DMS153 treated with DMSO at 0.1 percent for 48 hours (cell line): Measurements from ENCODE around the gene YY1AP1.
"Not testable (repeated sequence)": the region's sequence is repeated elsewhere in the genome, so short reads cannot be mapped to it uniquely, and the experiment has no call there.

Experiments
- DNase-seq: peaks from one replicate; lab custom pipeline; 2025; ENCODE audit not compliant: unreplicated experiment; lab: John Stamatoyannopoulos, UW

The YY1AP1 gene

DNA sequence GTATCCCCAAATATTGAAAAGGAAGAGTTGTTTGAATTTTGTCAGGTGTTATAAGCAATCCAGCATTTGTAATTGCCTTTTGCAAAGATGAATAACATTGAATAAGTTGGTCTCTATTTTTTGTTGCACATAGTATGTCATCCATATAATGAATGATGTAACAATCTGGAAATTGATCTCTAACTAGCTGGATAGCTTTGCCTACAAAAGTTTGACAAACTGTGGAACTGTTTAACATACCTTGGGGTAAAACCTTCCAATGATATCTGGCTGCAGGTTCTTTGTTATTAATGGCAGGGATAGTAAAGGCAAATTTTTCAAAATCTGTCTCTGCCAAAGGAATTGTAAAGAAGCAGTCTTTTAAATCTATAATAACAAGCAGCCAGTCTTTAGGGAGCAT, 8.0 kb upstream of the YY1AP1 start:
- DNase-seq, result no peak

DNA sequence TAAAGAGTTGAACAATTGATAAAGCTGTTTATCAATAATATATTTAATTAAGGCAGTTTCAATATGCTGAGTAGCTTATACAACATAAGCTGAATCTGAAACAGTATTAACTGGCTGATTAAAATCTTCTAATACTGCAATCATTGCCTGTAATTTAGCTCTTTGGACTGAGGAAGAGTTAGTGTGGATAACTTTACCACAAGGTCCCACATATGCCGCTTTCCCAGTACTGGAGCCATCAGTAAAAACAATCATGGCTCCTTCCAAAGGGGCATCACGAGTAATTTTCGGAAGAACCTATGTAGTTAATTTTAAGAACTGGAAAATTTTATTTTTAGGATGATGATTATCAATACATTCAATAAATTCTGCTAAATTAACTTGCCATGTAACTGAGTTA, 7.0 kb upstream of the YY1AP1 start:
- no peak for DNase-seq

DNA sequence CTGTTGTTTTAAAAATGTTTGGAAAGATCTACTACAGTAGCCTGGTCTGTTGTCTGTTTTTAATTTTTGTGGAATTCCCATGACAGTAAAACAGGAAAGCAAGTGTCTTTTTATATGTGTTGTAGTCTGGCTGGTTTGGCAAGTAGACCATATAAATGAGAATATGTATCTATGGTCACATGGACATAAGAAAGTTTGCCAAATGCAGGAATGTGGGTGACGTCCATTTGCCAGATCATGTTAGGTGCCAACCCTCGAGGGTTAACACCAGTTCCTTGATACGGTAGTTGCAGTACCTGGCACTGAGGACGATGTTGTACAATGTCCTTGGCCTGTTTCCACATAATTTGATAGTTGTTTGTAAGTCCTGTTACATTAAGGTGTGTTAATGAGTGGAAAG, 6.5 kb upstream of the YY1AP1 start:
- no peak for DNase-seq

DNA sequence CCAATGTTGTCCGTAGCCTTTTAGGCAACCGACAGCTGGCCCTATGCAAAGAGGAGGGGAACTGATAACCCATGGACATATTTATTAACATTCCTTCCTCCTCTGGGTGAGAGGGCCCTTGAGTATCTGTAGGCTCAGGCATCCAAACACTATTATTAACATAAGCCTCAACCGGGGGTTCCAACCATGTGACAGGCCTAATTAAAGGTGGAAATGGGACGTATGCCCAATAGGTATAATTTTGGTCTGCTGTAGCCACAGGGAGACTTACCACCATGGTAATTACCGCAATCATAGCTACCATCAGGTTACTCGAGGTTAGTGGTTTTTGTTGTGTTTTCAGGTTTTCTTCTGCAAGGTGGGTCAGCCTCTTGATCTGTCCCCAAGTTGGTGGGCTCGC, 5.6 kb upstream of the YY1AP1 start:
- no peak for DNase-seq

DNA sequence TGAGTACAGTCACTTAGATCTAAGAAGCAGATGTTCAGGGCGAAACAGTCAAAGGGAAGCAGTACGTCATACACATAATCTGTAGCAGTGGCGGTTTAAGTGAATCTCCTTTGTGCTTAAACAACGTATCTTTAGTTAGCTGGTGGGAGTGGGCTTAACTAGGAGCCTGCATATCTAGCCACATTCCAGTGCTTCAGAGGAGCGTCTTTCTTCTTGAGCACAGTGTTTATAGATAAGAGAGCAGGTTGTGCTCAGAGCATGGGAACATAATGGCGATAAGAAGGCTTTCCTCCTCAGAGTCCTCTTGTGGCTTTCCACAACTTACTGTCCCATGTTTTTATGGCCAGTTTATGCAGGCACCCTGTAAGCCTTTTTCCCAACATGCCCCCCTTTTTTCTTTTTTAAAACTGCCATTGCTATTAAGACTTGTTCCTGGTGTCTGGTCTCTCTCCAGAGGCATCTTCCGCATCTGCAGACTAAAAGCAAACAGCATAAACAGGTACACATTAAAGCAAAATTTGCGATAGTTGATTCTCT, 3.5 kb upstream of the YY1AP1 start:
- DNase-seq, result no peak

DNA sequence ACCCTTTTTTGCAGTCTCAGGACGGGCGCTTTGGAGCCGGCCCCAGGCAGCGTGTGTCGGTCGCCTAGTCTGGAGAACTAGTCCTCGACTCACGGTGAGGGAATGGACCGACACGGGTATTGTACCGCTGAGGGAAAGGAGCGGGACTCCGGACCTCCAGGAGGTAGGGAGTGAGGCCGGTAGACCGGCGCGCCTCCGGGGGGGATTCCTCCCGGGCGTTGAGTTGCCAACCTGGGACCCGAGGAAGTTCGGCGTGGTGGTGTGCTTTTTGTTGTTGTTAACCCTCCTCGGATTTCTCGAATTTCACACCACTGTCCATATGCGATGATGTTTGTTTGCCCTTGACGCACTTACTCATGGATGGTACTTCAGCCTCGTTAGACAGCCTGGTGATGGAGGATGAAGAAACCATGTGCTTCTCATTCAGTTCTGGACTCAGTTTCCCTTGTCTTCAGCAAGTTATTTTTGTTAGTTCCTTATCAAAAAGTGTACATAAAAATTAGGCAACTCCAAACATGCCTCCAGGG, 570 bp upstream of the YY1AP1 start, which contains the start of gene DAP3:
DAP3 (plus strand) TSS at position 11 of the 527 bp plus-strand sequence. CDS start 20,689 bp downstream, outside the sequence.
- not testable (repeated sequence) for DNase-seq

DNA sequence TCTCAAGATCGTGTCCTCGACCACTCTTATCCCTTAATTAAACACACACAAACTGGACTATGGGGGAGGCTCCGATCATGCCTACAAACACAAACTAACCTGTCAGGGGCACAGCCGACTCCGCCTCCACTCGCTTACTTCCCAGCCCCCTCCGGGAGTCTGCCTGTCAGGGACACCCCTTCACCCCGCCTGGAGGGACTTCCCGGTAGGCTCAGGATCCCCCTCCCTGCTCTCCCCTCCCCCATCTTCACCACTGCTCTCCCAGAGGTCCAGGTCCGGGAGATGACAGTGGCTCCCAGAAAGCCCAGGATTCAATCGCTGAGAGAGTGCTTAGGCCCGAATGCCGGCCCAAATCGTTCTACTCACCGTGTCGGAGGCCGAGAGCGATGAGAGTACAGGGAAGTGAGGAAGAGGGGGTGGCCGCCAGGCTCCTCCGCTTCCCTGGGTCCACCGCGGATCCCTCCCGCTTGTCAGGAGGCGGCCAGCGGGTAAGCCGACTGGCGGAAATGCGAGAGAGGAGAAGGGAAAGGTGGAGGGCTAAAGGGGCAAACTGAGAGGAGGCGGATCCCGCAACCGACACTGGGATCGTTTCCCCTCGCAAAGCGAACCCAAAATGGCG, 760 bp downstream of the YY1AP1 start:
- DNase-seq, result not testable (repeated sequence)

DNA sequence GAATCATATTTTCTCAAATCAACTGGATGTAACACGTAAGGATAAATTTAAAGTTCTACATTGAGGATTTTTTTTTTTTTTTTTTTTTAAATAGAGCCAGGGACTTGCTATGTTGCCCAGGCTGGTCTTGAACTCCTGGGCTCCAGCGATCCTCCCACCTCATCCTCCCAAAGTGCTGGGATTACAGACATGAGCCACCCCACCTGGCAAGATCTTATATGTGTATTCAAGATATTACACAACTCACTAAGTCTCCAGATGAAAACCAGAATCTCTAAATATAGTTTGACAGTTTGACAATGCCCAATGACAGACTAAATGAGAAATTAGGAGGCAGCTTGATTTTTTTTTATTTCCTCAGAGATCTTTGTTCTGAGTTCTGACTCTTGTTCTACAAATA, 6.8 kb downstream of the YY1AP1 start:
- no peak for DNase-seq

DNA sequence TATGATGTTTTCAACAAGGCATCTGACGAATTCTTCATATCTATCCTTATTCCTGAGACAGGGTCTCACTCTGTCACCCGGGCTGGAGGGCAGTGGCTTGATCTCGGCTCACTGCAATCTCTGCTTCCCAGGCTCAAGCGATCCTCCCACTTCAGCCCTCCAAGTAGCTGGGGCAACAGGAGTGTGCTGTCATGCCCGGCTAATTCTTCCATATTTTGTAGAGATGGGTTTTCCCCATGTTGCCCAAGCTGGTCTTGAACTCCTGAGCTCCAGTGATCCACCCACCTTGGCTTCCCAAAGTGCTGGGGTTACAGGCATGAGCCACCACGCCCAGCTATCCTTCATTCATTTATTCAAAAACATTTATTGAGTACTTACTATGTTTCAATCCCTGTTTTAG, 8.0 kb downstream of the YY1AP1 start:
- no peak for DNase-seq

DNA sequence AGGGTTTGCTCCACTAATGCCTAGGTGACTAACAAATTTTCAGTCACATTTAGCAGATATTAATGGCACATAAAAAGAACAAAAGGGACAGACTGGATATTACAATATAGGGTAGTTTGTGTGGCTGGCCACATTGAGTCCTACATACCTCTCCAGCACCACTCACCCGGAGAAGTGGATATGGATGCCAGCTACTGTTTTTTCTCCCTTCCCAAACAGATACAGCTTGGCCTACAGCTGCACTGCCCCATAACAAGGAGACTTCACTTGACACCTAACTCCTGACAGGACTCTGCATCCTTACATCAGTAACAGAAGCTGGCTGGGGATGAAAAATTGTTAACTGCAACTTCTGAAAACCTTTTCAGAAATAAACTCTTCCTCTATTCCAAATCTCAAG, 9.6 kb downstream of the YY1AP1 start:
- not testable (repeated sequence) for DNase-seq

DNA sequence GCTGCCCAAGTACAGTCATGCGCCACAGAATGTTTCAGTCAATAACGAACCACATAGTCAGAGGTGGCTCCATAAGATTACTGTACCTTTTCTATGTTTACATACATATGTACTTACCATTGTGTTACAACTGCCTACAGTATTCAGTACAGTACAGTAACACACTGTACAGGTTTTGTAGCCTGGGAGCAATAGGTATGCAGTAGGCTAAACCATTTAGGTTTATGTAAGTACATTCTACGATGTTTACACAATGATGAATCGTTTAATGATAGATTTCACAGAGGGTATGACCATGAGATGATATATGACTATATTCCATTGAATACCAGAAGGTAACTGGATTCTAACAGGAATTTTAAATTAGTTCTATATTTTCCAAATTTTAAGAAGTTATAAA, 10.5 kb downstream of the YY1AP1 start:
- DNase-seq, result no peak

DNA sequence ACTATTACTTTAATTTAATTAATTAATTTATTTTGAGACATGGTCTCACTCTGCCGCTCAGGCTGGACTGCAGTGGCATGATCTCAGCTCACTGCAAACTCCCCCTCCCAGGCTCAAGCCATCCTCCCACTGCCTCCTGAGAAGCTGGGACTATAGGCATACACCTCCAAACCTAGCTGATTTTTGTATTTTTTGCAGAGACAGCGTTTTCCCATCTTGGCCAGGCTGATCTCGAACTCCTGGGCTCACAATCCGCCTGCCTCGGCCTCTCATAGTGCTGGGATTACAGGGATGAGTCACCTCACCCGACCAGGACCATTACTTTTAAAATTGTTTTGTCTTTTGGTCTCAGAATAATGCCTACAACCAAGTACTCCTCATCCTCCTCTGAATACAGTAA, 15.6 kb downstream of the YY1AP1 start:
- no peak for DNase-seq

DNA sequence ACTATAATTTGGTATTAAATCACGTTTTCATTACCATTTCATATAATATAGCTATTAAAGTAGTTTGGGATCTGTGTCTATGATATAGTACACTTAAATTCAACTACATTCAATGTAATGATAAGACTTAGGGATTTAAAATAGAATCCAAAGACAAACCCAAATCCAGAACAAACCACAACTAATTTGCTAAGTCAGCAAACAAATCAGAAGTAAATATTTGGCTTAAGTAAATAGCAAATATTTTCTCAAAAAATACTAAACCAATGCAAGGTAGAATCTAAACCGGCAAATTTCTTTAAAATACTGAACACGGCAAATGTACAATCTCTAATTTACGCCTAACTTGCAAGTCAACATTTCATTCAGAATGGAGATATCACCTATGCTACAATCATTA, 16.8 kb downstream of the YY1AP1 start:
- no peak for DNase-seq

DNA sequence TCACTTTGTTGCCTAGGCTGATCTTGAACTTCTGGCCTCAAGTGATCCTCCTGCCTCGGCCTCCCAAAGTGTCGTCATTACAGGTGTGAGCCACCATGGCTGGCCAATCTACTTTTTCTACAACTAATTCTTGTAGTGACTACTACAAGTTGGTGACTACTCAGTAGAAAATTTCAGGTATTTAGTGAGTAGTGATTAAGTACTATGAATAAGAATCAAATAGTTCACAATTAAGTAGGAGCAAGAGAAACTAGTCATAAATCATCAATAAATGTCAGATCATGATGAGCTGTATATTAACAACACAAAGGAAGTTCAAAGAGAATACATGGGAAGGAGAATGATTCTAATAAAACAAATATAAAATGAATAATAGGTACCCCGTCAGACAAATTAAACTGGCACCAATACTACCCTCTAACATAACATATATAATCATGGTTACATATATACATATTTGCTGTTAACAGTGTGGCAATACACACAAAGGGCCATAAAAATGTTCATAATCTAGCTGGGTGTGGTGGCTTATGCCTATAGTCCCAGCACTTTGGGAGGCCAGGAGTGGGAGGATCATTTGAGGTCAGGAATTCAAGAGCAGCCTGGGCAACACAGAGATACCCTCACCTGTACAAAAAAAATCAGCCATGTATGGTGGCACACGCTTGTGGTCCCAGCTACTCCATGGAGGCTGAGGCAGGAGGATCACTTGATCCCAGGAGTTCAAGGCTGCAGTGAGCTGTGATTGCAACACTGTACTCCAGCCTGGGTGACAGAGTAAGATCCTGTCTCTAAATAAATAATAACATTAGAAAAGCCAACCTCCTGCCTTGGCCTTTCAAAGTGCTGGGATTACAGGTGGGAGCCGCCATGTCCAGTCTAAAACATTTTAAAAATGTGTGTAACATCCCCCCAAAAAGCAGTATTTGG, 19.1 kb downstream of the YY1AP1 start:
- no peak for DNase-seq

DNA sequence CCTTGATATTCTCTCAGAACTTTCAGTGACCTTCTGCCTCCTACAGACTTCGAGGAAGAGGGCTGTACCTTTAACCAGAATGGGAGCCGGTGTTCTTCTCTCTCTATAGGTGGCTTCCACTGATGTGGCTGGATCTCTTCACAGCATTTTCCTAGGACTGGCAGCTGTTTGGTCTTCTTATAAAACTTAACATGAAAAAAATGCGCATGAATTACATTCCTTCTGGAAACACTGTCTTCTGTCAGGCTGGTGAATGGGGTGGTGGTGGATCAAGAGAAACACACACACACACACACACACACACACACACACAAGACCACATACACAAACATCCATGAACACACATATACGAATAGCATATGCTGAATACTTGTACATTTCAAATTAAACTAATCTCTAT, 27.3 kb downstream of the YY1AP1 start:
- not testable (repeated sequence) for DNase-seq

DNA sequence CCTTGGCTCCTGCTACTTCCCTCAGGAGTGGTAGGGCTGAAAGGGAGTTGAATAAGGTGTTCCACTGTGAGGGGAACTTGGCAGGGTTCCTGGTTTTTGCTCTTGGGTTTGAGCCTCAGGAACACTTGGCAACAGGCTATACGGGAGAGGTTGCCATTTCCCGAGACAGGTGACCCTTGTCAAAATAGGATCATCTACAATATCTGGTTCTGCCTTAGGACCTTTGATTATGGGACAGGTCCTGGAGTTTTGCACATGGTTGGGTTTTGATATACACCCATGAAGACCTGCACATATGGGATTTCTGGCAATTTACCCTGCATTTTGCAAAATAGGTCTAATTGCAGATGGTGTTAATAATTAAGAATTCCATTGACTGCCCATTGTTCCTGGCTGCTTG, 31.1 kb downstream of the YY1AP1 start:
- no peak for DNase-seq

DNA sequence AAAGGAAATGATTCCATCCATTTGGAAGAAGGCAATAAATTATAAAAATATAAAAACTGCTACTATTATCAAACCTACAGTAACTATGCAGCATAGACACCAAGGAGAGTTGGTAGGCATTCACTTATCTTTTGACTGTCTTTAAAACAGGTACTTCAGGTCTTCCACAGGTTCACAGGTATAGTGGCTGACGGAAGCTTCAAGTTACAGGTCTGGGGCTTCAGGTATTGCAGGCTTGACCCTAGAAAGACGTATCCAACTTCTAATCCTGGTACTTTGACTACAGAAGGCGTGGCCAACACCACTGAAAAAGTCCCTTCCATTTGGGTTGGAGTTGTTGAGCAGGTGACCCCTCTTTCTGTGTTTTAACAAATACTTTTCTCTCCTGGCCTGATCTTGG, 35.6 kb downstream of the YY1AP1 start:
- no peak for DNase-seq

DNA sequence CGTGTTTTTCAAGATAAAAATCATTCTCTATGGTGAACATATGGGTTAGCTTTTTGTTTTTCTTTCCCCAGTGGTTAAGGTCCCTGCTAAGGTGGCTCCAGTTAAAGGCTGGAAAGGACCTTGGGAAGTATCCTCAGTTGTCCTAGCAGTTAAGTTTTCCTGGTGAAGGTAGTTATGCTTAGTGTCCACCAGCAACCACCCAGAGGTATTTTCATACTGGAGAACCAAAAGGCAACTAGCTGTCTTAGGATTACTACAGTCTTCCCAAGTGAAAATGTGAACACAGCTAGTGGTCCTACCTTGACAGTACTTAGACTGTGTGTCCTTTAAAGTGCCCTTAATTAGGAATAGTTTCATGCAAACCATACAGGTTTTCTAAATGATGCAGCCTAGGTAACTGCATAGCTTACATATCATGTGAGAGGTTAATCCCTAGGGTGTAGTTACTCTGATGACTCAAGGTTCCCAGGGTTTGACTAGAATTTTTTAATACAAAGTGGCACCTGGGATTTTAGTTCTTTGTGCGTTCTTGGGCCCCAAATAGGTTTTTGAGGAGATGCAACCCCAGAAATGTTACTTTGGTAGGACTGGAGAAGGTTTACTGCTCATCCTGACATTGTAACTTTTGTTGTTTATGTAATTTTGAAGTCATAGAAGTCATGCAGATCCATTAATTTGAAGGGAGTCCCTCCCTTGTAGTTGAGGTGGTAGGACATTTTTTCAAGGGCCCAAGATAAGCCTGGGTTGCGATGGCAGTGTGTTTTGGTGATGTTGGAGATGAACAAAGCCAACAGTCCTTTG, 36.5 kb downstream of the YY1AP1 start:
- DNase-seq, result no peak

DNA sequence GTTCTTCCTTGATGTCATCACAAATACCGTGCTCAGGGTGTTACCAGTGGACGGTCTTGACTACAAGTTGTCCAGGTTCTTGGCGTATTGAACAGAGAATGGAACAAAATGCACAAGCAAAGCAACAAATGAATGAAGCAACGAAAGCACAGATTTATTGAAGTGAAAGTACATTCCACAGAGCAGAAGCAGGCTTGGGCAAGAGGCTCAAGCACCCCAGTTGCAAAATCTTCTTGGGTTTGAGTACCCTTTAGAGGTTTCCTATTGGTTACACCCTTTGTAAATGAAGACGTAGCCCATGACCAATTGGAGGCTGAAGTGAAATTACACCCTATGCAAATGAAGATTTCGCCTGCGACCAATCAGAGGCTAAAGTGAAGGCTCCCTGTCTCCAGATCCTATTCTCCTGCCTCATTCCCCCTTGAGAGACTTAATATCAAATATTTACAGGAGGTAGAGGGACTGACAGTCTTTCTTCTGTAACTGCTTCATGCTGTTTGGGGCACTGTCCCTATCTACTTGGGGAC, 38.3 kb downstream of the YY1AP1 start:
- DNase-seq, result no peak

DNA sequence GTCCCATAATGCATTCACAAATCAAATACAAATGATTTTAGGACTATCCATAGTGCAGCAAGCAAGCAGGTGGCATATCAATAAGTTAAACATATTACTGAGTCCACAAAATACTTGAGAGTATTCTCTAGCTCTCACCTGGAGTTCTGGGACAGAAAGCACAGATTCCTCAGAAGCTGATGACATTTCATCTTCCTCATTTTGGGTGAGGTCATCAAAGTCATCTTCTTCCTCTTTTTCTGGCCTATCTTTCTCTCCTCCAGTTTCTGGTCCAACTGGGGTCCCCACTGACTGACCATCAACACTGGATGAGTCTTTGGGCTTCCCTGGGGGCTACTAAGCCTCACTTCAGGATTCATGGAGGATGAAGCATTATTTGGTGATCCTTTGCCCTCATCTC, 38.9 kb downstream of the YY1AP1 start:
- no peak for DNase-seq
